NT2/D1 (cell line): Measurements from ENCODE around the gene MYH15.

ENCODE experiments used
- YY1 ChIP-seq: IDR thresholded peaks from 2 replicates; pipeline ENCODE4 v1.6.1; 2011; ENCODE audit not compliant: insufficient read length, insufficient read depth
- ZNF274 ChIP-seq: IDR thresholded peaks from 2 replicates; pipeline ENCODE4 v1.6.1; 2011; ENCODE audit warnings: mild to moderate bottlenecking, low read depth, low read length

GRCh38 chr3:108489776-108490175 is 20.6 kb downstream of the MYH15 start:
- TF ChIP-seq YY1 (no peak), ZNF274 (no peak)
